Transverse colon (tissue), 4 donors: ENCODE data around the gene GRM6. TPM values are rescaled to one million over a fixed set of nuclear protein-coding genes. Genes with fewer than 3 reads are reported as not detected.

Experiments
- DNase-seq: peaks from one replicate; pipeline ENCODE4 v3.0.0-alpha.2; 2019
- H3K27ac ChIP-seq, 4 donors: fragments of 200-600 bp; sonication (generic); 2 replicates each; pipeline ENCODE4 v1.5.1; 2016 to 2018; ENCODE audit warnings: inconsistent platforms in 4 of 4
- H3K27me3 ChIP-seq: fragments of 200-600 bp; sonication (generic); 2 replicates; pipeline ENCODE4 v1.5.1; 2017; ENCODE audit warnings: inconsistent platforms
- H3K36me3 ChIP-seq, 4 donors: fragments of 200-600 bp; sonication (generic); 2 replicates each; pipeline ENCODE4 v1.5.1; 2017 to 2019; ENCODE audit warnings: inconsistent platforms in 4 of 4
- H3K4me1 ChIP-seq, 4 donors: fragments of 200-600 bp; sonication (generic); 2 replicates each; pipeline ENCODE4 v1.5.1; 2017 to 2020; ENCODE audit warnings: inconsistent platforms in 4 of 4
- H3K4me3 ChIP-seq, 4 donors: fragments of 200-600 bp; sonication (generic); 1 replicate in 1 of 4; 2 replicates in 3 of 4; pipeline versions ENCODE4 v1.5.1 to v1.6.1; 2017 to 2019; ENCODE audit warnings: inconsistent platforms in 4 of 4
- H3K9me3 ChIP-seq, 2 donors: fragments of 200-600 bp; sonication (generic); 2 replicates each; pipeline ENCODE4 v1.5.1; 2017 to 2019; ENCODE audit warnings: inconsistent platforms in 2 of 2
- EP300 ChIP-seq: sonication (generic); formaldehyde crosslinking; IDR thresholded peaks from one replicate; pipeline ENCODE4 v1.6.1; 2017; ENCODE audit warnings: antibody characterized with exemption, low read depth
- POLR2A ChIP-seq: fragments of 450-650 bp; IDR thresholded peaks from one replicate; pipeline ENCODE4 v1.6.1; 2016; ENCODE audit warnings: antibody characterized with exemption, mild to moderate bottlenecking, moderate library complexity
- POLR2AphosphoS5 ChIP-seq, 3 donors: sonication (generic); formaldehyde crosslinking; IDR thresholded peaks; one replicate each; pipeline ENCODE4 v1.6.1; 2016; ENCODE audit warnings: antibody characterized with exemption in 3 of 3
- WGBS, 2 donors: methylation state at CpG; one replicate each; pipeline ENCODE4 v1.1.5; 2018; ENCODE audit warnings: low coverage in 1 of 2; 5-methylcytosine and 5-hydroxymethylcytosine counted together
- in situ Hi-C, 4 donors: fragments of 200-750 bp; cut with MboI; loops; one replicate each; pipeline versions ENCODE4 v1.15.0 to v1.15.1; 2017; ENCODE audit warnings: low sequenced_read_pairs in 3 of 4, low pct_ligation_motif_present in 1 of 4, low pct_unique_long_range_greater_than_20kb in 1 of 4
- intact Hi-C: fragments of 100-400 bp; cut with DNase I; formaldehyde crosslinking; loops from one replicate; pipeline ENCODE4 v1.15.1; 2023; ENCODE audit warnings: low total_unique reads
- total RNA-seq, 4 donors: library from RNA; depleted of rRNA; stranded (reverse); fragments of >200 nt; gene quantifications; one replicate each; pipeline ENCODE4 v1.1.0, GENCODE V29; 2016
- TF ChIP-seq, protein P1 (sequence below), 5 experiments: fragments of 200-600 bp in 3 of 5; fragments of 450-650 bp in 2 of 5; sonication (generic) in 3 of 5; IDR thresholded peaks; 1 replicate in 2 of 5; 2 replicates in 3 of 5; pipeline ENCODE4 v1.5.1; 2016 to 2017; ENCODE audit warnings: antibody characterized with exemption in 5 of 5, inconsistent platforms in 3 of 5, mild to moderate bottlenecking in 2 of 5, moderate library complexity in 1 of 5

GRM6 gene
- total RNA-seq, 4 donors from 2014 or later = not detected

DNA sequence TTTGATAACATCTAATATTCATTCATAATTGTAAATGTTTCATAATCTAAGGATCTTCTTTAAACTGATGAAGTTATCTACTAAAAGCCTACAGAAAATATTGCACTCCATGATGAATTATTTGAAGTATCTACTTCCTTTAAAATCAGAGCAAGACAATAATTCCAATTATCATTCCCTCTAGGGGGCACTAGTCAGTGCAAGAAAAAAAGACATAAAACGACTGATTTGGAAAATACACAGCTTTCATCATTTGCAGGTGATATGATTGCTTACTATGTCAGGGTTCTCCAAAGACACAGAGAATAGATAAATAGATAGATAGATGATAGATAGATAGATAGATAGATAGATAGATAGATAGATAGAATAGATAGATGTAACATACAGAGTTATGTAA lies 13.5 kb upstream of the GRM6 start:
- Histone ChIP-seq H3K4me3 (no peak overlapping the region), H3K4me1 (no peaks in the 10 kb centered on the region), H3K9me3 (peaks cover 0 to 4% of the 10 kb centered on the region in 2 donors), H3K27ac (no peak overlapping the region), H3K36me3 (no peaks in the 10 kb centered on the region), H3K27me3 (no peaks in the 10 kb centered on the region)
- intact Hi-C loops = no loop called here
- DNase-seq = no peak
- 13 to 26% methylated on average over 1 of the region's 1 CpG for WGBS, 2 donors
- TF ChIP-seq POLR2AphosphoS5 (IDR thresholded peaks at IDR 0.05) = no peak
- TF ChIP-seq, protein P1, sequence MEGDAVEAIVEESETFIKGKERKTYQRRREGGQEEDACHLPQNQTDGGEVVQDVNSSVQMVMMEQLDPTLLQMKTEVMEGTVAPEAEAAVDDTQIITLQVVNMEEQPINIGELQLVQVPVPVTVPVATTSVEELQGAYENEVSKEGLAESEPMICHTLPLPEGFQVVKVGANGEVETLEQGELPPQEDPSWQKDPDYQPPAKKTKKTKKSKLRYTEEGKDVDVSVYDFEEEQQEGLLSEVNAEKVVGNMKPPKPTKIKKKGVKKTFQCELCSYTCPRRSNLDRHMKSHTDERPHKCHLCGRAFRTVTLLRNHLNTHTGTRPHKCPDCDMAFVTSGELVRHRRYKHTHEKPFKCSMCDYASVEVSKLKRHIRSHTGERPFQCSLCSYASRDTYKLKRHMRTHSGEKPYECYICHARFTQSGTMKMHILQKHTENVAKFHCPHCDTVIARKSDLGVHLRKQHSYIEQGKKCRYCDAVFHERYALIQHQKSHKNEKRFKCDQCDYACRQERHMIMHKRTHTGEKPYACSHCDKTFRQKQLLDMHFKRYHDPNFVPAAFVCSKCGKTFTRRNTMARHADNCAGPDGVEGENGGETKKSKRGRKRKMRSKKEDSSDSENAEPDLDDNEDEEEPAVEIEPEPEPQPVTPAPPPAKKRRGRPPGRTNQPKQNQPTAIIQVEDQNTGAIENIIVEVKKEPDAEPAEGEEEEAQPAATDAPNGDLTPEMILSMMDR (IDR thresholded peaks at IDR 0.05) = peak in 1 of 5 experiments; percentile 8
- in situ Hi-C loops = no loop called here

DNA sequence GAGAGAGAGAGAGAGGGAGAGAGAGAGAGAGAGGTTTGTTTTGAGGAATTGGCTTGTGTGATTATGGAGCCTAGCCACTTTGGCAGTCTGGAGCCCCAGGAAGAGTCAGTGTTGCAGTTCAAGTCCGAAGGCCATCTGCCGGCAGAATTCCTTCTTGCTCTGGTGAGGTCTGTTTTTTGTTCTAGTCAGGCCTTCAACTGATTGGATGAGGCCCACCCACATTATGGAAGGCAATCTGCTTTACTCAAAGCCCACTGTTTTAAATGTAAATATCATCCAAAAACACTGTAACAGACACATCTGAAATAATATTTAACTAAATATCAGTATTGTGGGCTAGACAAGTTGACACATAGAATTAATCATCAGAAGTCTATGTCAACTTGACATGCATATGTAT lies 11.4 kb upstream of the GRM6 start:
- Histone ChIP-seq H3K27ac (no peak overlapping the region), H3K36me3 (no peaks in the 10 kb centered on the region), H3K9me3 (peaks cover 0 to 4% of the 10 kb centered on the region in 2 donors), H3K4me1 (no peaks in the 10 kb centered on the region), H3K4me3 (no peak overlapping the region), H3K27me3 (no peaks in the 10 kb centered on the region)
- TF ChIP-seq EP300 = no peak
- TF ChIP-seq POLR2AphosphoS5 (IDR thresholded peaks at IDR 0.05) = no peak
- TF ChIP-seq, protein P1 (IDR thresholded peaks at IDR 0.05) = no peak
- TF ChIP-seq POLR2A = no peak
- in situ Hi-C loops = no loop called here
- no peak for DNase-seq
- intact Hi-C loops = no loop called here
- 77 to 100% methylated on average over 1 to 2 of the region's 2 CpGs for WGBS, 2 donors

DNA sequence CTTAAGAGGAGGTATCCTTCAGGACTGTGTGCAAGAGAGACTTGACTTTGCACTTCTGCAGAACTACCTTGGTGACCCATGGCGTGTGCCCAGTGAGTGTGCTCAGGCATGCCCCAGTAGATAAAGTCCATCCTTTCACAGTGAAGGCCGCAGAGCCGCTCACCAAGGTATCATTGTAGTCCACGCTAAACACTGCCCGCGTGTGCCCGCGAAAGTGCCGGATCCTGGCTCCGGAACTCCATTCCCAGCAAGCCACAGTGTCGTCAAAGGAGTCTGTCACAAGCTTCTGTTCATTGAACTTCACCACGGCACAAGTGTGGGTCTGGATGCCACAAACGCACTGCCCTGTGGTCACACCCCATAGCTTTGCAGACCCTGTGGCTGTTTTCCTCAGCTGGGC lies 3.3 kb upstream of the GRM6 start:
- H3K27me3 ChIP-seq = peaks cover 20% of the 10 kb centered on the region
- no peak overlapping the region for H3K27ac ChIP-seq
- no peaks in the 10 kb centered on the region for H3K4me1 ChIP-seq
- in situ Hi-C loops (no loop called here), intact Hi-C loops (no loop called here)
- DNase-seq = no peak
- peaks cover 0 to 5% of the 10 kb centered on the region in 2 donors for H3K9me3 ChIP-seq
- no peaks in the 10 kb centered on the region for H3K36me3 ChIP-seq
- H3K4me3 ChIP-seq = no peak overlapping the region
- no peak for TF ChIP-seq POLR2A
- no peak for TF ChIP-seq EP300
- TF ChIP-seq POLR2AphosphoS5 (IDR thresholded peaks at IDR 0.05) = no peak
- TF ChIP-seq, protein P1 (IDR thresholded peaks at IDR 0.05) = no peak
- 91% methylated on average over 13 of the region's 13 CpGs; no CpG with 5 or more reads in 1 of the 2 donors for WGBS, 2 donors

DNA sequence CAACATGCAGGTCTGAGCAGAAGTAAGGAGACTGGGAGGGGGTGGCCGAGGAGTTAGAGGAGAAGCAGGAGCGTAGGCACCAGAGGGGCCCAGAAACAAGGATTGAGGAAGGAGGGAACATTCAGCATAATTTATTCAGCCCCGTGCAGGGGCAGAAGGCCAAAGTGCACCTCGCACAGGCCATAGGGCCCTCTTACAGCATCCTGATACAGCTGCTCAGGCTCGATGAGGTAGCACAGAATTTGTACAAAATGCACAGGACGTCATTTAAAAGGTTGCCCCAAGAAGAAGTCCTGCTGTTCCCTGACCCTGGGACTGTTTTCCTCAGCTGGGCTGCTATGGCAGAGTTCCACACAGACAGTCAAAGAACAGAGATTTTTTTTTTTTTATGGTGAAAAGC lies 2.1 kb upstream of the GRM6 start:
- H3K4me3 ChIP-seq = no peak overlapping the region
- in situ Hi-C loops (no loop called here), intact Hi-C loops (no loop called here)
- no peaks in the 10 kb centered on the region for H3K4me1 ChIP-seq
- no peak overlapping the region for H3K27ac ChIP-seq
- peaks cover 0 to 5% of the 10 kb centered on the region in 2 donors for H3K9me3 ChIP-seq
- WGBS, 2 donors = 63% methylated on average over 6 of the region's 6 CpGs; no CpG with 5 or more reads in 1 of the 2 donors
- TF ChIP-seq POLR2A = no peak
- no peak for TF ChIP-seq POLR2AphosphoS5 (IDR thresholded peaks at IDR 0.05)
- TF ChIP-seq EP300 = no peak
- TF ChIP-seq, protein P1 (IDR thresholded peaks at IDR 0.05) = no peak
- peaks cover 26% of the 10 kb centered on the region for H3K27me3 ChIP-seq
- H3K36me3 ChIP-seq = no peaks in the 10 kb centered on the region
- no peak for DNase-seq
